Endometrium (tissue), 2 donors: ENCODE measurements around the gene PCSK7.

ENCODE experiments used
- FAIRE-seq: peaks from 2 replicates; lab custom pipeline; 2012; peaks lifted over from hg19 to GRCh38; lab: Jason Lieb, UNC
- donor health status: control.
- donor health status: control.

The PCSK7 gene

DNA sequence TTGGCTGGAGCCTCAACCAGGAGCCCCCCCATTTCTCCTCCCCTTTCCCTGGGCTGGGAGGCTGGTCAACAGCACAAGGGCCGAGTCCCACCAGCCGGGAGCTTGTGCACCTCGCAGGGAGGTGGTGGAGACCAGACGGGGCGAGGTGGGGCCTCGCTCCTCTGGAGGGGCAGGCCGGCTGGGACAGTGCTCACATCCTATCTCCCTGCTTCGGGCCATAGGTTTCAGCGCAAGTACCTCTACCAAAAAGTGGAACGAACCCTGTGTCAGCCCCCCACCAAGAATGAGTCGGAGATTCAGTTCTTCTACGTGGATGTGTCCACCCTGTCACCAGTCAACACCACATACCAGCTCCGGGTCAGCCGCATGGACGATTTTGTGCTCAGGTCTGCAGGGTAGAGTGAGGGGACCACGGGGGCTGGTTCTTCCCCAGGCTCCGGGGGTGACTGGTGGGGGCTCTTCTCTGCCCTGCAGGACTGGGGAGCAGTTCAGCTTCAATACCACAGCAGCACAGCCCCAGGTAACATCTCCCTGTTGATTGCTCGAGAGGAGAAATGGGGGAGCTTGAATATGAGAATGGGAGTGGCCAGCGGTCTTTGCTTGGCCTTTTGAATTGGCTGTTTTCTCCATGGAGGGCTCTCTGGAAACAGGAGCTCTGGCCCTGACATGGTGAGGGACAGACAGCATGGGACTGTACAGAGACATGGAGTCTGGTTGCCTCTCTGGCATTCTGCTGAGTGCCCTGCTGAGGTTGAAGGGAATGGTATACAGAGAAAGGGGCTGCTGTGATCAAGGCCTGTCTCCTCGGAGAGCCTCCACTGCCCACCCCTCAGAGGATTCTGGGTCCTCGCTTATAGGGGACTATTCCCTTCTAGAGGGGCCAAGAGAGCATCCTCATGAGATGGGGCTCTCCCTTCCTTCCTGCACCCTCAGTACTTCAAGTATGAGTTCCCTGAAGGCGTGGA is 50.0 kb downstream of the PCSK7 start:
- no peak for FAIRE-seq

GRCh38 chr11:117180661-117181585 is 51.0 kb downstream of the PCSK7 start:
- no peak for FAIRE-seq

DNA sequence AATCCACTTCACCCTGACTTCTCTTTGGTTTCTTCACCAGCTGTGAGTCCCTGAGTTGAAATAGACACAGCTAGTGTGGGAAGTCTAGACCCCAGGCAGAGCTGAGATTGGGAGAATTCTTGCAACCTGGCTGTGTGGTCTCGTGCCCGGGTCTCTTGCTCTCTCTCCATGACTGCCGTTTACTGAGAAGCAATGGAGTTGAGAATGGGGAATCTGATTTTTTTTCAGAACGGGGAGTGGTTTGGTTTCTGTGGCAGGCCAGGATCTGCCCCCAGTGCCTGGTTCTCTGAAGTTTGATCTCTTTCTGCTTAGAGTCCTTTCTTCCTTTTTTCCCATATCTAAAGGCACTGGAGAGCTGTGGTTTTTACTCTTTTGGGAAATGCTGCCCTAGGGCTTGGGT is 51.9 kb downstream of the PCSK7 start:
- FAIRE-seq, result no peak

GRCh38 chr11:117179048-117179999 is 52.5 kb downstream of the PCSK7 start:
- FAIRE-seq, result no peak

GRCh38 chr11:117178210-117179034 is 53.5 kb downstream of the PCSK7 start, which contains the start of gene SIDT2:
Gene SIDT2, plus strand, starts transcription at chr11:117178743. Its CDS starts 521 bp downstream, at chr11:117179264.
- FAIRE-seq, result peak; percentile 88

- FAIRE-seq, result peak; percentile 8
Measured at GRCh38 chr11:117177534-117178209, 54.2 kb downstream of the PCSK7 start.

- no peak for FAIRE-seq
Measured at GRCh38 chr11:117176186-117176585, 55.7 kb downstream of the PCSK7 start.

- no peak for FAIRE-seq
Measured at GRCh38 chr11:117175781-117176180, 56.1 kb downstream of the PCSK7 start.

- FAIRE-seq, result no peak
Measured at GRCh38 chr11:117175104-117175503, 56.8 kb downstream of the PCSK7 start.

DNA sequence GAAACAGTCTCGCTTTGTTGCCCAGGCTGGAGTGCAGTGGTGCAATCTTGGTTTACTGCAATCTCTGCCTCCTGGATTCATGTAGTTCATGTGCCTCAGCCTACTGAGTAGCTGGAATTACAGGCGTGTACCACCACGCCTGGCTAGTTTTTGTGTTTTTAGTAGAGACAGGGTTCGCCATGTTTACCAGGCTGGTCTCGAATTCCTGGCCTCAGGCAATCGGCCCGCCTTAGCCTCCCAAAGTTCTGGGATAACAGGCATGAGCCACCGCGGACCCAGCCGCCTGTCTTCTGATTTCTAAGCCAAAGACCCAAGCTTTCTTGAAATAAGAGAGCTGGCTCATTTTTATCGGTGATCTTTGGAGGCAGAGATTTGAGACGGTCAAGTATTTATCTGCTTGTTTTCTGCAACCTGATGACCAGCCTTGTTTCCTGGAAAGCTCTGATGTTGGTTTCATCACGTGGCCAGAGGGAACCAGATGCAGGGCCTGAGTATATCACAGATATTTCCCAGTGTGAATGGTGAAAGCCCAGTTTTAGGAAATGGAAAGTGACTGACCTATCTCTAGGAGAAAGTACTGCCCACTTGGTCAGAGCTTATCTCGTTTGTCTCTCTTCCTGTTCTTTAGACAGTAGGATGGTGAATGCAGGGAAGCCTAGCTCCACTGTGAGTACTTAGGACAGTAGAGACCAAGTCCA is 59.0 kb downstream of the PCSK7 start:
- FAIRE-seq, result no peak

- FAIRE-seq, result no peak
Measured at GRCh38 chr11:117171404-117172061, 60.3 kb downstream of the PCSK7 start.

GRCh38 chr11:117171007-117171403 is 60.9 kb downstream of the PCSK7 start:
- FAIRE-seq, result no peak

- FAIRE-seq, result no peak
Measured at GRCh38 chr11:117170210-117170609, 61.7 kb downstream of the PCSK7 start.

DNA sequence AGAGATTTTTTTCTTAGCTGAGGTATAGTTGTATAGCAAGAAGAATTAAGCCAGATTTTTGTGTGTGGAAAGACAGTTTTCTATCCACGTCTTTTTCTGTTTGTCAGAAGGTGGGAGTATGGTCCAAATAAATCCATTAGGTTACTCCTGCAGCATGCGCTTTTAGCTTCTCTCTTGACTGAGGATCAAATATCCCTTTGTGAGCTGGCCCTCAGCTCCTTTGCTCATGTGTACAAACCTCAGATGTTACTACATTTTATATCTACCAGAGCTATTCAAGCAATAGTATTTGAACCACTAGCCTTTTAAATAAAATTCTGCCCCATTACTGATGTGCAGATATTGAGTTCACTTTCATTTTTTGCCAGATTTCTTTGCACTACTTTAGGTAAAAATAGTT is 62.1 kb downstream of the PCSK7 start:
- FAIRE-seq, result no peak

DNA sequence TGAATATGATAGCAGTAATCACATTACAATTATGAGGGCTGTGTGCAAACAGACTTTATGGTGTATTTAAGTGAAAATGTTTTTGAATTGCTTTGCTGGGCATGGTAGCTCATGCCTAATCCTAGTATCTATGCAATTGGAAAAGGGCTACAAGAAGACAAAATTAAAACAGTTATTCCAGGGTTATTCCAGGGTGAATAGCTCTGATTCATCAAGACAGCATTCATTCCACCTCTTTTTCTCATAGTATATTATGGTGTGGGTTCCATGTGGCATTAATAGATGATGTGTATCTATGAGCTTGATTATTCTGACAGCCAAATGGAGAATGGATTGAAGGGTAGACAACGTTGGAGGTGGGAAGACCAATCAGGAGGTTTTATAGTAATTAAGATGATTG is 65.4 kb downstream of the PCSK7 start:
- FAIRE-seq, result no peak

GRCh38 chr11:117160826-117161225 is 71.0 kb downstream of the PCSK7 start:
- FAIRE-seq, result no peak

DNA sequence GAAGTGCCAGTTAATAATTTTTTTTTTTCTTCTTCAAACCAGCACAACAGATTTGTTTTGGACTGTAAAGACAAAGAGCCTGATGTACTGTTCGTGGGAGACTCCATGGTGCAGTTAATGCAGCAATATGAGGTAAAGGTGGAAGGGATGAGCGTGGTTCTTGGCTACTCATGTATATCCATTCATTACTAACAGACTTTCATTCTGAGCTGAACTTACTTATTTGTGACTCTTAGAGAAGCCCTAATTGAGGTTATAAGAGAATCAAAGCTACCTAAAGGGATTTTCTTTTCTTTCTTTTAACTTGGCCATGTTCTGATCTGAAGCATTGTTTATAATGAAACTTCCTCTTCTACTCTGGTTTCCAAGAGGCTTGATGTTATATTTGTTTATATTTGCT is 72.0 kb downstream of the PCSK7 start:
- no peak for FAIRE-seq

DNA sequence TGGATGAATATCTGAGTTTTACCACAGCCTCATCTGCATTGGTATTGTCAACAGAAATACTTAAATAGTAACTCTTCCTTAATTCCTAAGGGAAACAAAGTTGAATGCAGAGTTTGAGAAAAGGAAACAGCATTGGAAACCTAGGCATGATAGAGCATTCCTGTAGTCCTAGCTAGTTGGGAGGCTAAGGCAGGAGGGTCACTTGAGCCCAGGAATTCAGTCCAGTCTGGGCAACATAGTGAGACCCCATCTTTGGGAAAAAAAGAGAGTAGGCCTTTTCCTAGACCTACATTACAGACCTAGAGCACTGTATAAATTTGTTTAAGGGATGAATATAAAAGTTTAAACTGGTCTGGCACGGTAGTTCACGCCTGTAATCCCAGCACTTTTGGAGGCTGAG is 74.4 kb downstream of the PCSK7 start:
- FAIRE-seq, result no peak

- no peak for FAIRE-seq
Measured at GRCh38 chr11:117154468-117154867, 77.4 kb downstream of the PCSK7 start.
